Measurements from ENCODE around the gene NFE2L3. TPM values are rescaled to one million over a fixed set of nuclear protein-coding genes. Genes with fewer than 3 reads are reported as not detected.
"Not testable (repeated sequence)": the region's sequence is repeated elsewhere in the genome, so short reads cannot be mapped to it uniquely, and the experiment has no call there.

NFE2L3 gene
- total RNA-seq, 1 experiment from 2014 or later: 39.2 TPM

GRCh38 chr7:26117142-26117807, 34.7 kb upstream of the NFE2L3 start:
- H3K36me3 ChIP-seq (ENCODE audit: control insufficient read depth, insufficient read depth, low read length): no peaks in the 10 kb centered on the region
- BruUV-seq (replicated peaks): no TSS peak
- peak in 1 of 2 experiments; percentile 48 for TF ChIP-seq CTCF (IDR thresholded peaks at IDR 0.05; ENCODE audit: insufficient read depth in 1 of 2, low read depth in 1 of 2, low read length in 1 of 2, severe bottlenecking in 1 of 2, unreplicated experiment in 1 of 2)
- H3K4me1 Mint-ChIP-seq (ENCODE audit: low read depth, unreplicated experiment): no peaks in the 10 kb centered on the region
- POLR2A ChIA-PET: no interaction called here
- intact Hi-C loops (cut with micrococcal nuclease; ENCODE audit: unreplicated experiment): no loop called here
- H3K4me3 Mint-ChIP-seq (ENCODE audit: unreplicated experiment): no peak overlapping the region
- peak; percentile 40 to 48 for DNase-seq
- no peak overlapping the region for H3K4me3 ChIP-seq (ENCODE audit: low read depth, low read length)
- no peaks in the 10 kb centered on the region for H3K27me3 Mint-ChIP-seq (ENCODE audit: insufficient read depth, unreplicated experiment)
- H3K9me3 ChIP-seq: no peaks in the 10 kb centered on the region
- no peaks in the 10 kb centered on the region for H3K36me3 Mint-ChIP-seq (ENCODE audit: insufficient read depth, unreplicated experiment)
- no peak overlapping the region for H3K27ac Mint-ChIP-seq (ENCODE audit: unreplicated experiment)
- H3K9me3 Mint-ChIP-seq (ENCODE audit: unreplicated experiment): no peaks in the 10 kb centered on the region
- CTCF ChIA-PET: interaction anchor here (0.6 kb wide), 1 partner anchor 39 kb away, joined by 4 read pairs; no protein-coding TSS in a partner anchor
- H3K27me3 ChIP-seq (replicated peaks; ENCODE audit: control insufficient read depth, insufficient read depth, low read length): no peaks in the 10 kb centered on the region
- no peaks in the 10 kb centered on the region for H3K4me1 ChIP-seq

- H3K36me3 Mint-ChIP-seq (ENCODE audit: insufficient read depth, unreplicated experiment): no peaks in the 10 kb centered on the region
- H3K27me3 ChIP-seq (replicated peaks; ENCODE audit: control insufficient read depth, insufficient read depth, low read length): no peaks in the 10 kb centered on the region
- H3K4me3 ChIP-seq (ENCODE audit: low read depth, low read length): no peak overlapping the region
- H3K9me3 ChIP-seq: no peaks in the 10 kb centered on the region
- H3K4me1 Mint-ChIP-seq (ENCODE audit: low read depth, unreplicated experiment): no peaks in the 10 kb centered on the region
- no peak overlapping the region for H3K27ac Mint-ChIP-seq (ENCODE audit: unreplicated experiment)
- no peaks in the 10 kb centered on the region for H3K36me3 ChIP-seq (ENCODE audit: control insufficient read depth, insufficient read depth, low read length)
- ChIA-PET CTCF (interaction anchor here (0.6 kb wide), 1 partner anchor 39 kb away, joined by 4 read pairs; no protein-coding TSS in a partner anchor), POLR2A (no interaction called here)
- H3K27me3 Mint-ChIP-seq (ENCODE audit: insufficient read depth, unreplicated experiment): no peaks in the 10 kb centered on the region
- intact Hi-C loops (cut with micrococcal nuclease; ENCODE audit: unreplicated experiment): no loop called here
- no peak for TF ChIP-seq CTCF (IDR thresholded peaks at IDR 0.05; ENCODE audit: insufficient read depth in 1 of 2, low read depth in 1 of 2, low read length in 1 of 2, severe bottlenecking in 1 of 2, unreplicated experiment in 1 of 2)
- no peaks in the 10 kb centered on the region for H3K9me3 Mint-ChIP-seq (ENCODE audit: unreplicated experiment)
- no TSS peak for BruUV-seq (replicated peaks)
- no peaks in the 10 kb centered on the region for H3K4me1 ChIP-seq
- H3K4me3 Mint-ChIP-seq (ENCODE audit: unreplicated experiment): no peak overlapping the region
- DNase-seq: no peak
Observed at GRCh38 chr7:26117970-26118369, 34.0 kb upstream of the NFE2L3 start.

GRCh38 chr7:26122745-26123144, 29.3 kb upstream of the NFE2L3 start:
- intact Hi-C loops (cut with micrococcal nuclease; ENCODE audit: unreplicated experiment): no loop called here
- H3K27ac Mint-ChIP-seq (ENCODE audit: unreplicated experiment): no peak overlapping the region
- no peak overlapping the region for H3K4me3 Mint-ChIP-seq (ENCODE audit: unreplicated experiment)
- no peaks in the 10 kb centered on the region for H3K27me3 ChIP-seq (replicated peaks; ENCODE audit: control insufficient read depth, insufficient read depth, low read length)
- no peaks in the 10 kb centered on the region for H3K4me1 ChIP-seq
- BruUV-seq (replicated peaks): no TSS peak
- H3K9me3 ChIP-seq: no peaks in the 10 kb centered on the region
- peaks cover 10% of the 10 kb centered on the region for H3K9me3 Mint-ChIP-seq (ENCODE audit: unreplicated experiment)
- ChIA-PET POLR2A (no interaction called here), CTCF (no interaction called here)
- no peaks in the 10 kb centered on the region for H3K36me3 Mint-ChIP-seq (ENCODE audit: insufficient read depth, unreplicated experiment)
- no peaks in the 10 kb centered on the region for H3K27me3 Mint-ChIP-seq (ENCODE audit: insufficient read depth, unreplicated experiment)
- TF ChIP-seq CTCF (IDR thresholded peaks at IDR 0.05; ENCODE audit: insufficient read depth in 1 of 2, low read depth in 1 of 2, low read length in 1 of 2, severe bottlenecking in 1 of 2, unreplicated experiment in 1 of 2): no peak
- no peak overlapping the region for H3K4me3 ChIP-seq (ENCODE audit: low read depth, low read length)
- no peaks in the 10 kb centered on the region for H3K36me3 ChIP-seq (ENCODE audit: control insufficient read depth, insufficient read depth, low read length)
- no peak for DNase-seq
- H3K4me1 Mint-ChIP-seq (ENCODE audit: low read depth, unreplicated experiment): no peaks in the 10 kb centered on the region

GRCh38 chr7:26124775-26125174, 27.2 kb upstream of the NFE2L3 start:
- H3K4me3 Mint-ChIP-seq (ENCODE audit: unreplicated experiment); H3K9me3 ChIP-seq; DNase-seq; H3K27me3 Mint-ChIP-seq (ENCODE audit: insufficient read depth, unreplicated experiment); BruUV-seq (replicated peaks); CTCF ChIA-PET; POLR2A ChIA-PET; H3K4me1 Mint-ChIP-seq (ENCODE audit: low read depth, unreplicated experiment); H3K4me3 ChIP-seq (ENCODE audit: low read depth, low read length); intact Hi-C loops (cut with micrococcal nuclease; ENCODE audit: unreplicated experiment); H3K4me1 ChIP-seq; H3K27me3 ChIP-seq (replicated peaks; ENCODE audit: control insufficient read depth, insufficient read depth, low read length); H3K27ac Mint-ChIP-seq (ENCODE audit: unreplicated experiment); H3K36me3 ChIP-seq (ENCODE audit: control insufficient read depth, insufficient read depth, low read length); H3K36me3 Mint-ChIP-seq (ENCODE audit: insufficient read depth, unreplicated experiment): not testable (repeated sequence)
- peaks cover 10% of the 10 kb centered on the region for H3K9me3 Mint-ChIP-seq (ENCODE audit: unreplicated experiment)
